ENCODE results near the gene SERPINB3.

GRCh38 chr18:63627819-63628218, 33.9 kb downstream of the SERPINB3 start:
- no peak for TF ChIP-seq ZNF302 (CRISPR knock-in tag; IDR thresholded peaks at IDR 0.05)
- no peak for TF ChIP-seq TP53 (CRISPR knock-in tag; IDR thresholded peaks at IDR 0.05)
- TF ChIP-seq CTCF (IDR thresholded peaks at IDR 0.05): no peak
- TF ChIP-seq ZSCAN20 (CRISPR knock-in tag; IDR thresholded peaks at IDR 0.05): no peak
- TF ChIP-seq CBX8 (IDR thresholded peaks at IDR 0.05): no peak

All from A549 (cell line).